Measurements from ENCODE around the gene TAS2R42.

TAS2R42 gene

GRCh38 chr12:11186837-11187236 is at the start of gene TAS2R42:
Gene TAS2R42 (minus strand): TSS chr12:11186937. CDS start chr12:11186937, 0 bp downstream.
- no peak for DNase-seq

- DNase-seq, result no peak
Observed at GRCh38 chr12:11233532-11233931, 46.8 kb upstream of the TAS2R42 start.

- peak; percentile 36 for DNase-seq
Observed at GRCh38 chr12:11228296-11228879, 41.7 kb upstream of the TAS2R42 start.

GRCh38 chr12:11227373-11227772 is 40.6 kb upstream of the TAS2R42 start:
- DNase-seq, result no peak

GRCh38 chr12:11209113-11209512 is 22.4 kb upstream of the TAS2R42 start:
- DNase-seq, result no peak

- DNase-seq, result no peak
Observed at GRCh38 chr12:11204173-11204572, 17.4 kb upstream of the TAS2R42 start.

GRCh38 chr12:11202811-11203210 is 16.1 kb upstream of the TAS2R42 start:
- DNase-seq, result no peak

- DNase-seq, result no peak
Observed at GRCh38 chr12:11183011-11183410, 3.7 kb downstream of the TAS2R42 start.

GRCh38 chr12:11182529-11182928 is 4.2 kb downstream of the TAS2R42 start:
- DNase-seq, result no peak

GRCh38 chr12:11178250-11178649 is 8.5 kb downstream of the TAS2R42 start:
- DNase-seq, result no peak

GRCh38 chr12:11174022-11174421 is 12.7 kb downstream of the TAS2R42 start:
- DNase-seq, result no peak

GRCh38 chr12:11171969-11172675 is 14.6 kb downstream of the TAS2R42 start:
- no peak for DNase-seq

GRCh38 chr12:11171145-11171968 is 15.4 kb downstream of the TAS2R42 start, which contains the start of gene SMIM10L1:
Gene SMIM10L1 (plus strand): TSS chr12:11171194. CDS start chr12:11171357, 163 bp downstream.
- peak; percentile 92 for DNase-seq

GRCh38 chr12:11170810-11171144 is 16.0 kb downstream of the TAS2R42 start:
- DNase-seq, result no peak

GRCh38 chr12:11166300-11166699 is 20.4 kb downstream of the TAS2R42 start:
- DNase-seq, result no peak

GRCh38 chr12:11164384-11164783 is 22.4 kb downstream of the TAS2R42 start:
- no peak for DNase-seq

GRCh38 chr12:11162502-11162901 is 24.2 kb downstream of the TAS2R42 start:
- no peak for DNase-seq

GRCh38 chr12:11158885-11159444 is 27.8 kb downstream of the TAS2R42 start:
- no peak for DNase-seq

GRCh38 chr12:11154400-11154925 is 32.3 kb downstream of the TAS2R42 start:
- DNase-seq, result no peak

GRCh38 chr12:11152725-11153124 is 34.0 kb downstream of the TAS2R42 start:
- DNase-seq, result no peak

- no peak for DNase-seq
Observed at GRCh38 chr12:11150832-11151231, 35.9 kb downstream of the TAS2R42 start.

- DNase-seq, result no peak
Observed at GRCh38 chr12:11147420-11147819, 39.3 kb downstream of the TAS2R42 start.

GRCh38 chr12:11144297-11144696 is 42.4 kb downstream of the TAS2R42 start:
- DNase-seq, result no peak
